Chondrocyte (in vitro differentiated cells): ENCODE measurements around the gene ABLIM1. TPM values are rescaled to one million over a fixed set of nuclear protein-coding genes. Genes with fewer than 3 reads are reported as not detected.

Experiments used
- DNase-seq: peaks from one replicate; pipeline ENCODE4 v3.0.0; 2021; ENCODE audit warnings: mixed read lengths, low spot score
- H3K27ac Mint-ChIP-seq: one replicate; pipeline ENCODE4 v1.8.0; 2021; ENCODE audit warnings: mild to moderate bottlenecking, moderate library complexity, mixed read lengths; ENCODE audit not compliant: unreplicated experiment
- H3K27me3 Mint-ChIP-seq: 2 replicates; pipeline ENCODE4 v1.8.0; 2021; ENCODE audit warnings: low read depth, mixed read lengths
- H3K36me3 Mint-ChIP-seq: 2 replicates; pipeline ENCODE4 v1.8.0; 2021; ENCODE audit warnings: low read depth, mixed read lengths
- H3K4me1 Mint-ChIP-seq: 2 replicates; pipeline ENCODE4 v1.8.0; 2021; ENCODE audit warnings: low read depth, mild to moderate bottlenecking, mixed read lengths
- H3K4me3 Mint-ChIP-seq: one replicate; pipeline ENCODE4 v1.8.0; 2021; ENCODE audit warnings: mild to moderate bottlenecking, moderate library complexity, mixed read lengths; ENCODE audit not compliant: unreplicated experiment
- H3K9me3 Mint-ChIP-seq: 2 replicates; pipeline ENCODE4 v1.8.0; 2021; ENCODE audit warnings: low read depth, mixed read lengths
- total RNA-seq: library from RNA; stranded (reverse); gene quantifications from 3 replicates; pipeline ENCODE4 v1.2.1, GENCODE V29; 2021
- TF ChIP-seq, protein P1 (sequence below): fragments of 200-600 bp; sonication (generic); IDR thresholded peaks from 2 replicates; pipeline ENCODE4 v1.5.0; 2021; ENCODE audit warnings: antibody characterized with exemption, mild to moderate bottlenecking, moderate library complexity

The ABLIM1 gene
- total RNA-seq, 1 donor from 2014 or later: 15.7 TPM

DNA sequence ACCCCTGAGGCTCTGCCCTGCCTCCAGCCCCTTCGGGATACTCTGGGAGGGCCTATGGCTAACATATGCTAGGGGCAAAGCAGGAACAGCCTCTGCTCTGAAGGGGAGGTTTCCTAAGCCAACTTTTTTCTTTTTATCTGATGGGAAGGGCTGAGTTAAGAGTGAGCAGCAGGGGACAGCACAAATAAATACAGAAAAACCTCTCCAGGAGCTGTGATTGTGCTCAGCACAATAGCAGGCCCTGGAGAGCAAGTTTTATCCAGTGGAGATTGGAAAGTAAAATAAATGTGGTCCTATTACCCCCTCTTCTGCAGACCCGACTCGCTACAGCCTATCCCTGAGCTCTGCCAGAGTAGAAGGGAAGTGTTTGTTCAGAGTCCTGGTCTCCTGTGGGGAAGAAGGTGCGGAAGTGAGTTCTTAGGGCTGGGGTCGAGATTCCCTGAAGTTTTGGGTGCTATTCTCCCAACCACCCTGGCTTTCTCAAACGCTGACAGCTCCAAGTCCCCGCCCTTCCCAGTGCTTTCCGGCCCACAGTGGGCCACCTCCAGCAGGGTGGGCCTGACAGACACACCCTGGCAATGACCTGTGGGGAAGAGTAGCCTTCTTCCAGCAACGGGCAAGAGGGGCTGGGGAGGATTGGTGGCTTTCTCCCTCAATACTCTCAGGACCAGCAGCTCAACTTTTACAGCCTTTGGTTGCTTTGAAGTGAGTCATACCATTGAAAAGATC is 230.8 kb downstream of the ABLIM1 start:
- H3K4me3 Mint-ChIP-seq: no peak overlapping the region

DNA sequence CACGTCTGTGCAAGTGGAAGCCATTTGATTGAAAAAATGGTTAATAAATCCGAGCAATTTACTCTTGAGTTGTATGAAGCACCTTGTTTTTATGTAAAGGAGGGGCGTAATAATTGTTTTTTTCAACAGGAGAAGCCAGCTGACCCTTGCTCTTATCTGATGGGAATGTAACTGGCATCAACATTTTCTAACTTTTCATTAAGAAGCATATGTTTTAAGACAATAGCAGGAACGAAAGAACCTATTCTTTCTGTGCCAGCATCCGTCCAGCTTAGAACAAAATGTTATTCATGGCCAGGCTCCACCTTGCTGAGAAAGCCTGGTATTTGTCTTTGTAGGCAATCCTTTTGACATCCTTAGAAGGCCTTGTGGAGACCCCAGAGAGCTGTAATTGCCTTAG is 231.6 kb downstream of the ABLIM1 start:
- H3K4me1 Mint-ChIP-seq: no peaks in the 10 kb centered on the region
- no peak for DNase-seq
- H3K4me3 Mint-ChIP-seq: no peak overlapping the region
- TF ChIP-seq, protein P1, sequence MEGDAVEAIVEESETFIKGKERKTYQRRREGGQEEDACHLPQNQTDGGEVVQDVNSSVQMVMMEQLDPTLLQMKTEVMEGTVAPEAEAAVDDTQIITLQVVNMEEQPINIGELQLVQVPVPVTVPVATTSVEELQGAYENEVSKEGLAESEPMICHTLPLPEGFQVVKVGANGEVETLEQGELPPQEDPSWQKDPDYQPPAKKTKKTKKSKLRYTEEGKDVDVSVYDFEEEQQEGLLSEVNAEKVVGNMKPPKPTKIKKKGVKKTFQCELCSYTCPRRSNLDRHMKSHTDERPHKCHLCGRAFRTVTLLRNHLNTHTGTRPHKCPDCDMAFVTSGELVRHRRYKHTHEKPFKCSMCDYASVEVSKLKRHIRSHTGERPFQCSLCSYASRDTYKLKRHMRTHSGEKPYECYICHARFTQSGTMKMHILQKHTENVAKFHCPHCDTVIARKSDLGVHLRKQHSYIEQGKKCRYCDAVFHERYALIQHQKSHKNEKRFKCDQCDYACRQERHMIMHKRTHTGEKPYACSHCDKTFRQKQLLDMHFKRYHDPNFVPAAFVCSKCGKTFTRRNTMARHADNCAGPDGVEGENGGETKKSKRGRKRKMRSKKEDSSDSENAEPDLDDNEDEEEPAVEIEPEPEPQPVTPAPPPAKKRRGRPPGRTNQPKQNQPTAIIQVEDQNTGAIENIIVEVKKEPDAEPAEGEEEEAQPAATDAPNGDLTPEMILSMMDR: no peak
- peaks cover 2% of the 10 kb centered on the region for H3K27me3 Mint-ChIP-seq
- H3K36me3 Mint-ChIP-seq: peaks cover 2% of the 10 kb centered on the region
- no peaks in the 10 kb centered on the region for H3K9me3 Mint-ChIP-seq
- no peak overlapping the region for H3K27ac Mint-ChIP-seq

More for the DNA sequence above, 230.8 kb downstream of the ABLIM1 start:
- TF ChIP-seq, protein P1: peak; percentile 34
- Mint-ChIP-seq H3K4me1 (no peaks in the 10 kb centered on the region), H3K9me3 (no peaks in the 10 kb centered on the region), H3K27ac (no peak overlapping the region), H3K36me3 (peaks cover 2% of the 10 kb centered on the region), H3K27me3 (peaks cover 2% of the 10 kb centered on the region)
- no peak for DNase-seq

DNA sequence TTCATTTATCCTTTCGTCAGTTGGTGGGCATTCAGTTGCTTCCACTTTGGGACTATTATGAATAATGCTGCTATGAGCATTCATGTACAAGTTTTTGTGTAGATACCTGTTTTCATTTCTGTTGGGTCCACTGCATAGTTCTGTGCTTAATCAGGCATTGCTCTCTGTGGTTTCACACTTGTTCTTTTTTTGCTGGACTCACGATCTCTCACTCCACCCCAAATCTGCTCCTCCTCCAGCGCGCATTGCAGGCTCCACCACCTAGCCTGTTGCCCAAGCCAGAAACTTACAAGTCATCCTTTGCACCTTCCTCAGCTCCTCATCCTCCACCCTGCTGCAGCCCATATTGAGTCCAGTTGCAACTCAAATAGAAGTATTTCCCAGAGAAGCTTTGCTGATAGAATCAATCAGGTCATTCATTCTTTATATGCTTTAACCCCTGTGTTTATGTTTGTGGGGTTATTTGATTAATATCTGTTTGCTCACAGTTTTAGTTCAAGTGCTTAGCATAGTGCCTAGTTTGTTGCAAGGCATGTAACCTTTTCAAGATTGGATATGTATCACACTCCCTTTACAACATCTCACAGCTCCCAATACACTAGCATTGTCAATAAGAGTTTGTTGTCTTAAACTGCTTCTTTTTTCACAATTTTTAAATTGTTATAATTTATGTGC is 237.1 kb downstream of the ABLIM1 start:
- DNase-seq: no peak
- TF ChIP-seq, protein P1: no peak
- Mint-ChIP-seq H3K36me3 (no peaks in the 10 kb centered on the region), H3K27me3 (no peaks in the 10 kb centered on the region), H3K4me1 (peaks cover 3% of the 10 kb centered on the region), H3K27ac (no peak overlapping the region), H3K9me3 (no peaks in the 10 kb centered on the region), H3K4me3 (no peak overlapping the region)

DNA sequence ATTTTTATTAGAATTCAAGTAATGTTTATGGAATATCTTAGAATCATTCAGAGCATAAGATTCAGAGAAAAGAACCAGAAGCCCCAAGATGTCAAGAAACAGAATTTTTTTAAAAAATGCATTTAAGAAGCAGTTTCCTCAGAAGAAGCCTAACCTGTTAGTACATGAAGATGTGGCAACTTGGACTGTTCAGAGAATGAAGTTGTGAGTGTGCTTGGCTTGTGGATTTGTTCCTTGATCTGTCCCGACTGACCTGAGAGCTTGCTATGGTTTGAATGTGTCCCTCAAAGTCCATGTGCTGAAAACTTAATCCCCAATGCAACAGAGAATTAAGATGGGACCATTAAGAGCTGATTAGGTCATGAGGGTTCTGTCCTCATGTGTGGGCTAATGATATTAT is 240.0 kb downstream of the ABLIM1 start:
- Mint-ChIP-seq H3K9me3 (no peaks in the 10 kb centered on the region), H3K4me1 (peaks cover 9% of the 10 kb centered on the region), H3K4me3 (no peak overlapping the region), H3K27ac (no peak overlapping the region), H3K27me3 (no peaks in the 10 kb centered on the region), H3K36me3 (no peaks in the 10 kb centered on the region)
- TF ChIP-seq, protein P1: no peak
- no peak for DNase-seq

DNA sequence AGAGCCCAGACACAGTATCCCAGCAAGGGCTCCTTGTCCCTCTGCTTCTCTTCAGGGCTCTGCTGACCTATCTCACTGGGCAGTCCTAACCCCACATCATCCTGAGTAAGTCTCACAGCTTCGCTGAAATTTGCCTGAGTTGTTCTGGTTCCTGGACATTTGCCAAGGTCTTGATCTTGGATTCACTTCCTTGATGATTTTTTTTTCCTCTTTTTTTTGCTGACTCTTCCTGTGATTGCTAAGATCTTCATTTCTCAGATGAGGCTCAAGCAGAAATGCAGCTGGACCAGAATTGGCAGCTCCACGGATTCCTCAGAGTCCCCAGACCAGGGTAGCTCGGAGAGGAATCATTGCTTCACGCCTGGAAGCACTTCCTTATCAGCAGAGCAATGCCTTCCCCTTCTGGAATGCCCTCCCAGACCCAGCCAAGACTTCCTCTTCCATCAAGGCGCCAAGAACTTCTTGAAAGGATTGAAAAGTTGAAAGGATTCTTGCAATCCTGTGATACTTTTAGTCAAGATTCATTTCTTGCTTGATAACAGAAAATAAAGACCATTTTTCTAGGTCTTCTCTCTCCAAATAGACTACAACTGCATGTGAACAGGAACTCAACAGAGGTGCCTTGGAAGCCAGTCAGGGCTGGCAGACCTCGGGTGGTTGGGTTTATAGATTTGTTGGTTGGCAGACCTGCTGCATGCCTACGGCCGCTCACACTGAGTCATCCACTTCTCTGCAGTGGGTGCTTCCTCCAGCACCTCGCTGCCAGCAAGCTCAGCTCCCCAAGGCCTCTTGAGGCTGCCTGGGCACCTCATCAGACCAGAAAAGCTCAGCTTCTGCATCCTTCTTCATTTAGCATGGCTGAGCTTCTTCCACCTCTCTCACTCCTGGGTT is 244.9 kb downstream of the ABLIM1 start:
- DNase-seq: no peak
- Mint-ChIP-seq H3K27me3 (no peaks in the 10 kb centered on the region), H3K27ac (peak overlapping the region; percentile 52), H3K4me1 (peaks cover 16% of the 10 kb centered on the region), H3K4me3 (no peak overlapping the region), H3K36me3 (no peaks in the 10 kb centered on the region), H3K9me3 (no peaks in the 10 kb centered on the region)
- TF ChIP-seq, protein P1: no peak
